Stimulated activated CD4-positive, alpha-beta T cell treated with anti-CD3 and anti-CD28 coated beads, Interleukin-4, amount 100 ng/mL, for 24 hours (primary cell): Measurements from ENCODE around the gene RNASEH2C.

Source experiments
- DNase-seq: peaks from one replicate; pipeline ENCODE4 v3.0.0-alpha.2; 2020

Gene RNASEH2C

GRCh38 chr11:65680192-65680743, 40.3 kb downstream of the RNASEH2C start:
- no peak for DNase-seq

DNA sequence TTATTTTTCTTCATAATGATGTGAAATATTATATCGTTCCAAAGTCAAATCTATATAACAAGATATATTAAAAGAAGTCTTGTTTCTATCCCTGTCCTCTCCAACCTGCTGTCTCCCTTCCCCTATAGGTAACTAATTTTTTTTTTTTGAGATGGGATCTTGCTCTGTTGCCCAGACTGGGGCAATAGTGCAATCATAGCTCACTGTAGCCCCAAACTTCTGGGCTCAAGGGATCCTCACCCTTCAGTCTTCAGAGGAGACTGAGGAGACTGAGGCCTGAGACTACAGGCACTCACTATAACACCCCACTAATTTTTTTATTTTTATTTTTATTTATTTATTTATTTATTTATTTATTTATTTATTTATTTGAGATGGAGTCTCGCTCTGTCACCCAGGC, 47.6 kb downstream of the RNASEH2C start:
- no peak for DNase-seq

DNA sequence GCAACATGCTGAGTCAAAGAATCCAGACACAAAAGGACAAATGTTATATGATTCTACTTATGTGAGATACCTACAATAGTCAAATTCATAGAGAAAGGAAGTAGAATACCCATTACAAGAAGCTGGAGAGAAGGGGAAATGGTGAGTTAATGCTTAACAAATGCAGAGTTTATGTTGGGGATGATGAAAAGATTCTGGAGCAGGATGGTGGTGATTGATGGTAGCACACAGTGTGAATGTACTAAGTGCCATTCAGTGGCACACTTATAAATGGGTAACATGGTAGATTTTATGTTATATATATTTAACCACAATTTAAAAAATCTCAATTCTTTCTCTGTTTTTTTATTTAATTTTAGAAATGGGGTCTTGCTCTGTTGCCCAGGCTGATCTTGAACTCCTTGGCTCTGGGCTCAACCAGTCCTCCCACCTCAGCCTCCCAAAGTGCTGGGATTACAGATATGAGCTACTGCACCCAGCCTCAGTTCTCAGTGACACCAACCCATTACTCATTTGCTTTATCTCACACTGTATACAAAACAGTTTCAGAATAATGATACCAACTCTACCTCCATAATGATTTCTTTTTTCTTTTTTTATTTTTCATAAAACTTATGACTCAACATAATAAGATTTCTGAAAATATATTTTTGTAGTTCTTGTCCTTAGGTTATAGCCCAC, 48.3 kb downstream of the RNASEH2C start:
- DNase-seq, result no peak
